ENCODE data around the gene SMIM29.
"Not testable (repeated sequence)": the region's sequence is repeated elsewhere in the genome, so short reads cannot be mapped to it uniquely, and the experiment has no call there.

Gene SMIM29

GRCh38 chr6:34267746-34268145 is 18.9 kb upstream of the SMIM29 start:
- H3K36me3 ChIP-seq (ENCODE audit: insufficient read depth, low read length): peaks cover 4% of the 10 kb centered on the region; the same call in 1 of the 2 replicates
- H3K27ac ChIP-seq (ENCODE audit: low read depth, low read length): no peak overlapping the region
- H3K79me2 ChIP-seq (ENCODE audit: control insufficient read depth, insufficient read depth, low read length, unreplicated experiment): no peaks in the 10 kb centered on the region
- H3K27me3 ChIP-seq (ENCODE audit: insufficient read depth, low read length): no peaks in the 10 kb centered on the region
- no peaks in the 10 kb centered on the region for H3K4me1 ChIP-seq (ENCODE audit: control insufficient read depth, insufficient read depth, low read length, unreplicated experiment)
- no peak overlapping the region for H3K4me3 ChIP-seq (ENCODE audit: low read depth, low read length)
- H2AFZ ChIP-seq (ENCODE audit: low read length, unreplicated experiment): no peak overlapping the region

GRCh38 chr6:34263484-34263883 is 14.7 kb upstream of the SMIM29 start:
- H3K36me3 ChIP-seq (ENCODE audit: insufficient read depth, low read length); H3K27me3 ChIP-seq (ENCODE audit: insufficient read depth, low read length); H3K4me3 ChIP-seq (ENCODE audit: low read depth, low read length); H2AFZ ChIP-seq (ENCODE audit: low read length, unreplicated experiment); H3K4me1 ChIP-seq (ENCODE audit: control insufficient read depth, insufficient read depth, low read length, unreplicated experiment); H3K79me2 ChIP-seq (ENCODE audit: control insufficient read depth, insufficient read depth, low read length, unreplicated experiment); H3K27ac ChIP-seq (ENCODE audit: low read depth, low read length): not testable (repeated sequence)

GRCh38 chr6:34260576-34261267 is 11.9 kb upstream of the SMIM29 start:
- peaks cover 4% of the 10 kb centered on the region; the same call in 1 of the 2 replicates for H3K36me3 ChIP-seq (ENCODE audit: insufficient read depth, low read length)
- no peaks in the 10 kb centered on the region for H3K27me3 ChIP-seq (ENCODE audit: insufficient read depth, low read length)
- no peak overlapping the region for H3K27ac ChIP-seq (ENCODE audit: low read depth, low read length)
- no peak overlapping the region for H2AFZ ChIP-seq (ENCODE audit: low read length, unreplicated experiment)
- no peaks in the 10 kb centered on the region for H3K79me2 ChIP-seq (ENCODE audit: control insufficient read depth, insufficient read depth, low read length, unreplicated experiment)
- H3K4me3 ChIP-seq (ENCODE audit: low read depth, low read length): no peak overlapping the region
- no peaks in the 10 kb centered on the region for H3K4me1 ChIP-seq (ENCODE audit: control insufficient read depth, insufficient read depth, low read length, unreplicated experiment)

GRCh38 chr6:34259529-34260069 is 10.8 kb upstream of the SMIM29 start:
- Histone ChIP-seq H3K27me3 (ENCODE audit: insufficient read depth, low read length) (no peaks in the 10 kb centered on the region), H2AFZ (ENCODE audit: low read length, unreplicated experiment) (no peak overlapping the region), H3K36me3 (ENCODE audit: insufficient read depth, low read length) (peaks cover 4% of the 10 kb centered on the region; the same call in 1 of the 2 replicates), H3K4me3 (ENCODE audit: low read depth, low read length) (no peak overlapping the region), H3K4me1 (ENCODE audit: control insufficient read depth, insufficient read depth, low read length, unreplicated experiment) (no peaks in the 10 kb centered on the region), H3K27ac (ENCODE audit: low read depth, low read length) (no peak overlapping the region), H3K79me2 (ENCODE audit: control insufficient read depth, insufficient read depth, low read length, unreplicated experiment) (no peaks in the 10 kb centered on the region)

- not testable (repeated sequence) for H3K4me3 ChIP-seq (ENCODE audit: low read depth, low read length); H3K36me3 ChIP-seq (ENCODE audit: insufficient read depth, low read length); H2AFZ ChIP-seq (ENCODE audit: low read length, unreplicated experiment); H3K4me1 ChIP-seq (ENCODE audit: control insufficient read depth, insufficient read depth, low read length, unreplicated experiment); H3K27ac ChIP-seq (ENCODE audit: low read depth, low read length); H3K27me3 ChIP-seq (ENCODE audit: insufficient read depth, low read length)
- H3K79me2 ChIP-seq (ENCODE audit: control insufficient read depth, insufficient read depth, low read length, unreplicated experiment): peaks cover 11% of the 10 kb centered on the region
These were observed 3.6 kb upstream of the SMIM29 start for GRCh38 chr6:34252395-34252794.

GRCh38 chr6:34249469-34250261 is 859 bp upstream of the SMIM29 start:
- no peak overlapping the region for H3K27ac ChIP-seq (ENCODE audit: low read depth, low read length)
- H3K36me3 ChIP-seq (ENCODE audit: insufficient read depth, low read length): no peaks in the 10 kb centered on the region
- peaks cover 29% of the 10 kb centered on the region for H3K4me1 ChIP-seq (ENCODE audit: control insufficient read depth, insufficient read depth, low read length, unreplicated experiment)
- peak overlapping the region; percentile 96 for H2AFZ ChIP-seq (ENCODE audit: low read length, unreplicated experiment)
- peak overlapping the region; percentile 85 for H3K4me3 ChIP-seq (ENCODE audit: low read depth, low read length)
- H3K27me3 ChIP-seq (ENCODE audit: insufficient read depth, low read length): no peaks in the 10 kb centered on the region
- H3K79me2 ChIP-seq (ENCODE audit: control insufficient read depth, insufficient read depth, low read length, unreplicated experiment): peaks cover 12% of the 10 kb centered on the region

- H3K4me3 ChIP-seq (ENCODE audit: low read depth, low read length): peak overlapping the region; percentile 85
- peaks cover 38% of the 10 kb centered on the region for H3K4me1 ChIP-seq (ENCODE audit: control insufficient read depth, insufficient read depth, low read length, unreplicated experiment)
- H3K27me3 ChIP-seq (ENCODE audit: insufficient read depth, low read length): no peaks in the 10 kb centered on the region
- H3K79me2 ChIP-seq (ENCODE audit: control insufficient read depth, insufficient read depth, low read length, unreplicated experiment): peaks cover 12% of the 10 kb centered on the region
- no peaks in the 10 kb centered on the region for H3K36me3 ChIP-seq (ENCODE audit: insufficient read depth, low read length)
- peak overlapping the region; percentile 36 for H3K27ac ChIP-seq (ENCODE audit: low read depth, low read length)
- peak overlapping the region; percentile 4 for H2AFZ ChIP-seq (ENCODE audit: low read length, unreplicated experiment)
These were observed 544 bp downstream of the SMIM29 start for GRCh38 chr6:34248198-34248726.

- Histone ChIP-seq H3K27me3 (ENCODE audit: insufficient read depth, low read length) (no peaks in the 10 kb centered on the region), H3K79me2 (ENCODE audit: control insufficient read depth, insufficient read depth, low read length, unreplicated experiment) (peaks cover 12% of the 10 kb centered on the region), H2AFZ (ENCODE audit: low read length, unreplicated experiment) (no peak overlapping the region), H3K36me3 (ENCODE audit: insufficient read depth, low read length) (no peaks in the 10 kb centered on the region), H3K27ac (ENCODE audit: low read depth, low read length) (peak overlapping the region; percentile 36), H3K4me1 (ENCODE audit: control insufficient read depth, insufficient read depth, low read length, unreplicated experiment) (peaks cover 45% of the 10 kb centered on the region), H3K4me3 (ENCODE audit: low read depth, low read length) (peak overlapping the region; percentile 85)
These were observed 1.2 kb downstream of the SMIM29 start for GRCh38 chr6:34247481-34248197.

- peaks cover 13% of the 10 kb centered on the region for H3K79me2 ChIP-seq (ENCODE audit: control insufficient read depth, insufficient read depth, low read length, unreplicated experiment)
- H3K27me3 ChIP-seq (ENCODE audit: insufficient read depth, low read length): no peaks in the 10 kb centered on the region
- H3K4me3 ChIP-seq (ENCODE audit: low read depth, low read length): no peak overlapping the region; the same call in 1 of the 2 replicates
- H2AFZ ChIP-seq (ENCODE audit: low read length, unreplicated experiment): no peak overlapping the region
- H3K36me3 ChIP-seq (ENCODE audit: insufficient read depth, low read length): peaks cover 5% of the 10 kb centered on the region; the same call in 1 of the 2 replicates
- H3K27ac ChIP-seq (ENCODE audit: low read depth, low read length): peak overlapping the region; percentile 36
- H3K4me1 ChIP-seq (ENCODE audit: control insufficient read depth, insufficient read depth, low read length, unreplicated experiment): peaks cover 53% of the 10 kb centered on the region
These were observed 2.0 kb downstream of the SMIM29 start for GRCh38 chr6:34246563-34247391.

- Histone ChIP-seq H3K27ac (ENCODE audit: low read depth, low read length) (peak overlapping the region; percentile 36), H3K4me3 (ENCODE audit: low read depth, low read length) (no peak overlapping the region), H3K36me3 (ENCODE audit: insufficient read depth, low read length) (peaks cover 10% of the 10 kb centered on the region; the same call in 1 of the 2 replicates), H3K4me1 (ENCODE audit: control insufficient read depth, insufficient read depth, low read length, unreplicated experiment) (peaks cover 59% of the 10 kb centered on the region), H3K27me3 (ENCODE audit: insufficient read depth, low read length) (no peaks in the 10 kb centered on the region), H2AFZ (ENCODE audit: low read length, unreplicated experiment) (no peak overlapping the region), H3K79me2 (ENCODE audit: control insufficient read depth, insufficient read depth, low read length, unreplicated experiment) (peaks cover 19% of the 10 kb centered on the region)
These were observed 2.6 kb downstream of the SMIM29 start for GRCh38 chr6:34246249-34246562.
